Endodermal cell (in vitro differentiated cells): ENCODE results near the gene ERC1. TPM values are rescaled to one million over a fixed set of nuclear protein-coding genes. Genes with fewer than 3 reads are reported as not detected.

ENCODE experiments used
- DNase-seq: peaks from one replicate; pipeline ENCODE4 v3.0.0-alpha.2; 2017
- H3K27ac ChIP-seq: 2 replicates; pipeline ENCODE4 v1.5.1; 2013; ENCODE audit warnings: mild to moderate bottlenecking, low read depth, low read length, moderate library complexity
- H3K27me3 ChIP-seq: 2 replicates; pipeline ENCODE4 v1.6.1; 2013; ENCODE audit warnings: mild to moderate bottlenecking, low read length, moderate library complexity; ENCODE audit not compliant: insufficient read depth, control insufficient read depth, poor library complexity, severe bottlenecking
- H3K36me3 ChIP-seq: 2 replicates; pipeline ENCODE4 v1.7.0; 2013; ENCODE audit warnings: mild to moderate bottlenecking, low read length, moderate library complexity; ENCODE audit not compliant: control insufficient read depth, insufficient read depth
- H3K4me1 ChIP-seq: one replicate; pipeline ENCODE4 v1.7.0; 2013; ENCODE audit warnings: low read length; ENCODE audit not compliant: control insufficient read depth, insufficient read depth
- H3K4me3 ChIP-seq: 2 replicates; pipeline ENCODE4 v1.5.1; 2013; ENCODE audit warnings: mild to moderate bottlenecking, low read length, moderate library complexity
- H3K9ac ChIP-seq: 2 replicates; pipeline ENCODE4 v1.6.1; 2013; ENCODE audit warnings: mild to moderate bottlenecking, low read length, moderate library complexity; ENCODE audit not compliant: poor library complexity, severe bottlenecking; ENCODE audit errors: extremely low read depth
- H3K9me3 ChIP-seq: 2 replicates; pipeline ENCODE4 v1.6.1; 2013; ENCODE audit warnings: mild to moderate bottlenecking, low read length, moderate library complexity; ENCODE audit not compliant: control insufficient read depth
- H3K27ac Mint-ChIP-seq: 2 replicates; pipeline ENCODE4 v1.8.0; 2020; ENCODE audit warnings: mixed read lengths
- H3K27me3 Mint-ChIP-seq: 2 replicates; pipeline ENCODE4 v1.8.0; 2021; ENCODE audit warnings: mild to moderate bottlenecking, mixed read lengths; ENCODE audit not compliant: insufficient read depth
- H3K36me3 Mint-ChIP-seq: 2 replicates; pipeline ENCODE4 v1.8.0; 2020; ENCODE audit warnings: low read depth, mixed read lengths
- H3K4me1 Mint-ChIP-seq: 2 replicates; pipeline ENCODE4 v1.8.0; 2020; ENCODE audit warnings: mixed read lengths
- H3K4me3 Mint-ChIP-seq: 2 replicates; pipeline ENCODE4 v1.8.0; 2020; ENCODE audit warnings: mild to moderate bottlenecking, moderate library complexity, mixed read lengths
- H3K9me3 Mint-ChIP-seq: 2 replicates; pipeline ENCODE4 v1.8.0; 2020; ENCODE audit warnings: mild to moderate bottlenecking, mixed read lengths
- CTCF ChIP-seq: fragments of 200-600 bp; sonication (generic); conservative IDR thresholded peaks from 2 replicates; pipeline ENCODE4 v1.5.0; 2021; ENCODE audit warnings: antibody characterized with exemption, mild to moderate bottlenecking
- WGBS, 2 experiments: methylation state at CpG; one replicate each; pipeline versions ENCODE4 v1.1.5 to v1.1.7; 2013; ENCODE audit warnings: missing lambda C conversion rate in 2 of 2, mixed read lengths in 1 of 2; ENCODE audit not compliant: insufficient coverage in 1 of 2, insufficient read length in 1 of 2; 5-methylcytosine and 5-hydroxymethylcytosine counted together
- total RNA-seq, 2 donors: library from RNA; stranded (reverse); fragmentation: NEBNext Ultra II Directional in 1 of 2; extraction: Animal tissue kit (Norgen Biotek cat#: 25700) in 1 of 2; gene quantifications; 2 replicates in 1 of 2; 3 replicates in 1 of 2; pipeline ENCODE4 v1.2.1, GENCODE V29; 2021

ERC1 gene
- total RNA-seq, 2 donors from 2014 or later, result 60.6 to 159 TPM

DNA sequence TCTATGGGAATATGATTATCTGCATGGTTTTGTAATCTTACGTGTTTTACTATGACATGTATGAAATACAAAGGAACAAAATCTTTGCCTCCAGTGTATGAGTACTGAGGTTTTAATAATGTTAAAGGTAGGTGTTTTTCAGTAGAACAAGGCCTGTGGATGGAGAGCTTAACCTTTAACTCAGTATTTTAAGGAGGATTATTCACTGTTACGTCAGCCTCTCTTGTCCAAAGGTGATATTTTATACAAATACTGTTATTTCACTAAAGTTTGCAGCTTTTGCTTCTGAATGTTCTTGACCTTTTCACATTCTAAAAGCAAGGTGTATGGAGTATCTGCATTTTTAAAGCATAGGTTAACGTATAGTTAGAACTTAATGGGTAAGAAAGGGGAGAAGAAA lies 195.3 kb downstream of the ERC1 start:
- H3K27ac Mint-ChIP-seq, result no peak overlapping the region

DNA sequence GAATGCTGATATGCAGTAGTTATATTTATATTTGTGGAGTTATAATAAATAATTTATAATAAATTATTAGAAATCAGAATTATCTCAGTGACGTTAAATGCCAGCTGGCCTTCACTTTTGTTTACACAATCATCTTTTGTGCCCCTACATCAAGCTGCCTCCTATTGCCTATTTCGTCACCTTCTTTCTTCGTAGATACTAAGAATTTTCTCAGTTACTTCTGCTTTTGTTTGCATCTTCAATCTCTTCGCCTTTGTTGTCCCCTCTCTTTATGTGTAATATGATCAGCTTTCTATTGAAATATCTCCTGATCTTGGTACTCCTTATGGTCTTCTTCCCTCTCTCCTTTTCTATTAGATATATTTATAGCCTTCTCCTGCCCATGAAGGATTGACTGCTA lies 197.0 kb downstream of the ERC1 start:
- no peak for TF ChIP-seq CTCF
- Mint-ChIP-seq H3K27me3 (no peaks in the 10 kb centered on the region), H3K4me3 (no peak overlapping the region), H3K9me3 (no peaks in the 10 kb centered on the region), H3K27ac (no peak overlapping the region), H3K36me3 (peaks cover 58% of the 10 kb centered on the region), H3K4me1 (peaks cover 10% of the 10 kb centered on the region)
- no peaks in the 10 kb centered on the region for H3K4me1 ChIP-seq
- H3K36me3 ChIP-seq, result peaks cover 49% of the 10 kb centered on the region
- WGBS, 2 experiments, result 92 to 95% methylated on average over 3 to 4 of the region's 4 CpGs
- H3K9ac ChIP-seq, result no peak overlapping the region
- H3K27me3 ChIP-seq, result no peaks in the 10 kb centered on the region
- DNase-seq, result no peak
- no peak overlapping the region for H3K4me3 ChIP-seq
- H3K27ac ChIP-seq, result no peak overlapping the region
- H3K9me3 ChIP-seq, result no peaks in the 10 kb centered on the region

More for the DNA sequence above, 195.3 kb downstream of the ERC1 start:
- Mint-ChIP-seq H3K4me1 (peaks cover 3% of the 10 kb centered on the region), H3K9me3 (no peaks in the 10 kb centered on the region), H3K36me3 (peaks cover 62% of the 10 kb centered on the region), H3K27me3 (no peaks in the 10 kb centered on the region), H3K4me3 (no peak overlapping the region)
- H3K4me3 ChIP-seq, result no peak overlapping the region
- DNase-seq, result no peak
- H3K9ac ChIP-seq, result no peak overlapping the region
- no peaks in the 10 kb centered on the region for H3K4me1 ChIP-seq
- TF ChIP-seq CTCF, result no peak
- H3K9me3 ChIP-seq, result no peaks in the 10 kb centered on the region
- WGBS, 2 experiments, result 80 to 100% methylated on average over 1 to 3 of the region's 3 CpGs
- H3K36me3 ChIP-seq, result peaks cover 48% of the 10 kb centered on the region
- H3K27ac ChIP-seq, result no peak overlapping the region
- no peaks in the 10 kb centered on the region for H3K27me3 ChIP-seq

DNA sequence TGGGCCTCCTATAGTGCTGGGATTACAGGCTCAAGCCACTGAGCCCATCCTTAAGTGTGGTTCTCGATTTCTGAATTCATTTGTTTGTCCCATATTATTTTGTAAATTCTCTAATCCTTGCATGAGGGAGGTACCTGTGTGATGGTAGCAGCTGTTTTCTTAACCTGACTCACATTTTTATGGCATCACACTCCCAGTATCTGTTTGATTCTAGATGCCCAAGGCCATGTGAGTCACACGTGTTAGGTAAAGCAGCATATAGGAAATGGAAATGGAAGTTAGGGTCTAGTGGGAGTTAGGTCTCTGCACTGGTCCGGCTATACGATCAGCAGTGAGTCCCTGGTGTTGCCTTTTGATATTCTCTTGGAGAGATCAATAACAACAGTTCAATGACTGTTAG lies 198.1 kb downstream of the ERC1 start:
- H3K9me3 ChIP-seq, result no peaks in the 10 kb centered on the region
- peaks cover 42% of the 10 kb centered on the region for H3K36me3 ChIP-seq
- peaks cover 54% of the 10 kb centered on the region for H3K36me3 Mint-ChIP-seq
- H3K27me3 ChIP-seq, result no peaks in the 10 kb centered on the region
- TF ChIP-seq CTCF, result no peak
- no peak for DNase-seq
- no peaks in the 10 kb centered on the region for H3K9me3 Mint-ChIP-seq
- no peaks in the 10 kb centered on the region for H3K4me1 ChIP-seq
- no peak overlapping the region for H3K9ac ChIP-seq
- no peak overlapping the region for H3K27ac ChIP-seq
- no peak overlapping the region for H3K4me3 ChIP-seq
- H3K4me1 Mint-ChIP-seq, result peaks cover 10% of the 10 kb centered on the region
- 75 to 96% methylated on average over 2 to 4 of the region's 4 CpGs for WGBS, 2 experiments
- H3K4me3 Mint-ChIP-seq, result no peak overlapping the region
- no peaks in the 10 kb centered on the region for H3K27me3 Mint-ChIP-seq
- no peak overlapping the region for H3K27ac Mint-ChIP-seq
